ENCODE measurements around the gene CHST11. TPM values are rescaled to one million over a fixed set of nuclear protein-coding genes. Genes with fewer than 3 reads are reported as not detected.

CHST11 gene
- total RNA-seq, 1 donor from 2014 or later = 6.0 TPM

GRCh38 chr12:104689635-104690034 lies 232.9 kb downstream of the CHST11 start:
- no peak for TF ChIP-seq CTCF (IDR thresholded peaks at IDR 0.05; ENCODE audit: borderline replicate concordance)
- no peak overlapping the region for H3K27ac ChIP-seq (replicated peaks)
- H3K36me3 ChIP-seq = no peaks in the 10 kb centered on the region
- no peaks in the 10 kb centered on the region for H3K27me3 ChIP-seq (ENCODE audit: low read depth)
- H3K4me1 ChIP-seq = peaks cover 16% of the 10 kb centered on the region
- intact Hi-C loops (cut with micrococcal nuclease) = no loop called here
- DNase-seq = no peak
- peaks cover 6% of the 10 kb centered on the region for H3K9me3 ChIP-seq (replicated peaks)
- H3K4me3 ChIP-seq = no peak overlapping the region

GRCh38 chr12:104691721-104692556 lies 235.2 kb downstream of the CHST11 start:
- DNase-seq = no peak
- H3K4me1 ChIP-seq = peaks cover 5% of the 10 kb centered on the region
- H3K36me3 ChIP-seq = no peaks in the 10 kb centered on the region
- no peak for TF ChIP-seq CTCF (IDR thresholded peaks at IDR 0.05; ENCODE audit: borderline replicate concordance)
- H3K9me3 ChIP-seq (replicated peaks) = peaks cover 6% of the 10 kb centered on the region
- H3K27me3 ChIP-seq (ENCODE audit: low read depth) = no peaks in the 10 kb centered on the region
- intact Hi-C loops (cut with micrococcal nuclease) = no loop called here
- no peak overlapping the region for H3K27ac ChIP-seq (replicated peaks)
- H3K4me3 ChIP-seq = no peak overlapping the region

GRCh38 chr12:104692557-104693218 lies 235.9 kb downstream of the CHST11 start:
- Histone ChIP-seq H3K36me3 (no peaks in the 10 kb centered on the region), H3K4me3 (no peak overlapping the region), H3K27me3 (ENCODE audit: low read depth) (no peaks in the 10 kb centered on the region), H3K4me1 (peaks cover 5% of the 10 kb centered on the region), H3K27ac (replicated peaks) (no peak overlapping the region), H3K9me3 (replicated peaks) (peaks cover 6% of the 10 kb centered on the region)
- no peak for TF ChIP-seq CTCF (IDR thresholded peaks at IDR 0.05; ENCODE audit: borderline replicate concordance)
- DNase-seq = no peak
- intact Hi-C loops (cut with micrococcal nuclease) = no loop called here

GRCh38 chr12:104693493-104693892 lies 236.7 kb downstream of the CHST11 start:
- no peak overlapping the region for H3K27ac ChIP-seq (replicated peaks)
- no peak for TF ChIP-seq CTCF (IDR thresholded peaks at IDR 0.05; ENCODE audit: borderline replicate concordance)
- DNase-seq = no peak
- no peak overlapping the region for H3K4me3 ChIP-seq
- H3K4me1 ChIP-seq = peaks cover 5% of the 10 kb centered on the region
- intact Hi-C loops (cut with micrococcal nuclease) = no loop called here
- no peaks in the 10 kb centered on the region for H3K36me3 ChIP-seq
- peaks cover 6% of the 10 kb centered on the region for H3K9me3 ChIP-seq (replicated peaks)
- no peaks in the 10 kb centered on the region for H3K27me3 ChIP-seq (ENCODE audit: low read depth)

GRCh38 chr12:104694161-104694560 lies 237.4 kb downstream of the CHST11 start:
- peaks cover 5% of the 10 kb centered on the region for H3K4me1 ChIP-seq

More at GRCh38 chr12:104694161-104694560, 237.4 kb downstream of the CHST11 start:
- no peak for DNase-seq
- H3K36me3 ChIP-seq = no peaks in the 10 kb centered on the region
- TF ChIP-seq CTCF (IDR thresholded peaks at IDR 0.05; ENCODE audit: borderline replicate concordance) = no peak
- H3K27me3 ChIP-seq (ENCODE audit: low read depth) = no peaks in the 10 kb centered on the region
- H3K27ac ChIP-seq (replicated peaks) = no peak overlapping the region
- H3K9me3 ChIP-seq (replicated peaks) = peaks cover 6% of the 10 kb centered on the region
- intact Hi-C loops (cut with micrococcal nuclease) = no loop called here
- no peak overlapping the region for H3K4me3 ChIP-seq

Measured in left ventricle myocardium inferior (tissue), 1 donor.